CD4-positive, alpha-beta T cell treated with Interleukin-1 beta for 1 hour (primary cell): ENCODE measurements around the gene ZBTB16.

Source experiments
- DNase-seq, 2 donors: peaks; one replicate each; pipeline ENCODE4 v3.0.0-alpha.2; 2020 to 2022

The ZBTB16 gene

DNA sequence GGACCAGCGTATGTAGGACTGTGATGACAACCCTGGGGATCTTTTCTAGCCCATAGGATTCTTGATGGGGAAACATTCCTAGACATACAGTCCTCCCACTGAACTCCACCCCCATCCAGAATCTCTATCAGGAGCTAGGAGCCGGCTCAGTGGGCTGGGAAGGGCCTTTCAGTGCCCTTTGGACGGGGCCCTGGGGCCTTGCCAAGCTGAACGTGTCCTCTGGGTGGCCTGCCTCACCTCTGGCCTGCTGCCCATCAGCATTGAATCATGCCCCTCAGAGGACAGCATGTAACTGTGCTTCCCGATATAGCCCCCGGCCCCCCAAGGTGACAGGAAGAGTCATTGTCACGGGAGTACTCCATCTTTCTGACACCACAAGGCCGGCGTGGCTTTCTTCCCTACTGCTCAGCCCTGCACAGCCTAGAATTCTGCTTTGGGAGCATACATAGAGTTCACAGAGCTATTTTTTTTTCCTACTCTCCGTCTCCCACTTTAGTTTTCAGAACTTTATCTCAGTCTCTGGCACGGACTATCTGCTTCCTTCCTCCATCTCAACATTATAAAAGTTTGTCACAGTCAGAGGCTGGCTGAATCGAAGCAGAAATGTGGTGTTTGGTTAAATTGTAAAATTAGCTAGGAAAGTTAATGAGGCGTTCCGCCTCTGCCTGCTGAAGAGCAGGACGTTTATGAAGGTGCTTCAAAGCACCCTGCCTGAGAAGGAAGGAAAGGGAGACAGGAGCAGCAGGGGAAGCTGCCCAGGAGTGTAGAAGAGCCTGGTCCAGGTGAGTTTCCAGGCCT, 111.9 kb downstream of the ZBTB16 start:
- no peak for DNase-seq

DNA sequence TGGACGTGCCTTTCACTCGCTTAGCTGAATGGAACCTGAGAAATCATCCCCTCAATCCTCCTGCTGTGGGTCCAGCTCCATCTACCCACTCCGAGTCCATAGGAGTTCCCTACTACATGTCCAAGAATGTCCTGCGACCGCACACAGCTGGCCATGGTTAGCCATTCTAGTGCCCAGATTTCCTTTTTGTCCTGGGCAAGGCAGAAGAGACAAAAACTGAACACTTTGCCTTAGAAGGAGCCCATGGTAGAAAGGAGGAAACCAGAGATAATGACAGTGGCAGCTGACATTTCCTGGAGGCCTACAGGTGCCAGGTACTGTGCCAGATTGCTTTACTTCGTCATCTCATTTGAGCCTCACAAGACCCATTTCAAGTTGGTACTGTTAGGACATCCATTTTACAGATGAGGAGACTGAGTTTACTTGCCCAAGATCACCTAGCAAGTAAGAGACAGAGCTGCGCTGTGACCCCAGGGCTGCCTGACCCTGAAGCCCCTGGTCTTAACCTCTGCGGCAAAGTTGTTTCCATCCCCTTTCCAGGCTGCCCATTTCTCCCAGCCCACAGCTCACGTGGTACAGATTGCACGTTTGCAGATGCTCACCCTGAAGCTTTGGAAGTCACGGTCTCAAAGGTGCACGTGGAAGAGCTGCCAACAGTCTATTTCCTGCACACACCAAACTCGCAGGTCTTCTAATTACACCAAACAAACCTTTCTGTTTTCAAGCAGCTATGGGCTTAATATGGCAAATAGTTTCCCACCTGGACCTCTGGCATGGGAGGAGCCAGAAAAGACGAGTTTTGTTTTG, 112.7 kb downstream of the ZBTB16 start:
- no peak for DNase-seq

DNA sequence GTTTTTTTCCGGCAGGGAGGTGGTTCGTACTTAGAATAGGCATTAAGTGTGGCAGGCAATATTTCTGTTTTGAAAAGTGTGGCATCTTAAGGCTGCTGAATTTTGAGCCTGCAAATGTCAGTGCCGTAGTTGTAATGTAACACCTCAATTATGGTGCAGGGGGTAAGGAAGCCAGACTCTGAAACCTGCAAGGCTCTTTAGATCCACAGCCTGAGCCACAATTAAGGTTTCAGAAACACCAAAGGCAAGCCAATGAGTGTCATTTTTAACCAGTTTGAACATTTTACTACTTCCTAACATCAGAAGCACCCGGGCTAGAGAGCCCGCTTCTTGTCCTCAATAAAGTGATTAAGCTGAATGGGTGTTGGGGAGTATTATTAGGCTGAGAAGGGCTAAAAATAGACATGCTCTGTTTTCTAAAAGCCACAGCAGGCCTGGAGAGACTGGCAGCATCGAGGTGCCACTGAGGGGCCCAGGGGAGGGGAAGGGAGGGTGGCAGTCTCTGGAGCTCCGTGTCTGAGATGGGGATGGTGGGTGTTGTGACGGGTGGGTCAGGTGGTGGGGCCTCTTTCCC, 113.4 kb downstream of the ZBTB16 start:
- DNase-seq = no peak

DNA sequence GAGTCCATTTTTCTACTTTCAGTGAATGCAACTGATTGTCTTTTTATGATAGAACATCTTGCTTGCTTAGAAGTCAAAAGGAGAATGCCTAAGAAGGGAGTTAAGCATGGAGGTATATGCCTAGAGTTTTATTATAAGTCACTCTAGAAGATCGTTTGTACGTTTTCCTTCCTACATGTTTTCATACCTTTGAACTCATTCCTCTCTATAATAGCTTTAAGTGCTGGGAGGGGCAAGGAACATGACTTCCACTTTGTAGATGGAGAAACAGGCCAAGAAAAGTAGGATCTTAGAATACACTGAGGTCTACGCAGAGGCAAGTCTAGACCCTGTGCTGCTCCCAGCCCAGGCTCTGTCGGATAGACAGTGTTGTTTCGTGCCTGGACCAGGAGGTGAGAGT, 114.3 kb downstream of the ZBTB16 start:
- DNase-seq = no peak

DNA sequence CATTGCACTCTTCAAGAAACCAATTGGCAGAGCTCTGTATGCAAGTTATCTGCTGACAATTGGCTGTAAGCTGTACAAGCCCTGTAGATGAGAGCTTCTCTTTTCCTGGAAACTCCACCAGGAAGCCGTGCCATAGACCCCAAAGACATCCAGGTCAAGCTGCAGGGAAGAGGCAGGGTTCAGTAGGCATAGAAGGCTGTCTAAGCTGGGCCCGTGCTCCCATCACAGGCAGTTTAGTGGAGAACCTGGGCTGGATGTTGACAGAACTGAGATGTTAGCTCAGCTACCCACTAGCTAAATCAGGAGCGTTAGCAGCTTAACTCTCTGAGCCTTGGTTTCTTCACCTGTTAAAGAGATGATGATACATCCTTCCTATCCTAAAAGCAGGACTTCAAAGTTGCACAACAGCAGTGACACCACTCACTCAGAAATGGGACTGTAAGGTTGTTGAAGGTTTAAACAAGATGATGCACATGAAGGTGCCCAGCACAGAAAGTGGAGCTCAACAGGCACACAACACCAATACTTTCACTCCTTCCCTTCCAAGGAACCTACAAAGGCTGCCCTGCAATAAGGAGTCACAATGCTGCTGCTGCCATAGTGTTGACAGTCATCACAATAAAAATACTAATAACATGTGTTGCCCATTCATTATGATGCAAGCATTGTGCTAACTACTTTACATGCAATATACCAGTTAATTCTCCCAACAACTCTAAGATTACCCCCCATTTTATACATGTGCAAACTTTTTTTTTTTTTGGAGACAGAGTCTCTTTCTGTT, 115.4 kb downstream of the ZBTB16 start:
- no peak for DNase-seq

DNA sequence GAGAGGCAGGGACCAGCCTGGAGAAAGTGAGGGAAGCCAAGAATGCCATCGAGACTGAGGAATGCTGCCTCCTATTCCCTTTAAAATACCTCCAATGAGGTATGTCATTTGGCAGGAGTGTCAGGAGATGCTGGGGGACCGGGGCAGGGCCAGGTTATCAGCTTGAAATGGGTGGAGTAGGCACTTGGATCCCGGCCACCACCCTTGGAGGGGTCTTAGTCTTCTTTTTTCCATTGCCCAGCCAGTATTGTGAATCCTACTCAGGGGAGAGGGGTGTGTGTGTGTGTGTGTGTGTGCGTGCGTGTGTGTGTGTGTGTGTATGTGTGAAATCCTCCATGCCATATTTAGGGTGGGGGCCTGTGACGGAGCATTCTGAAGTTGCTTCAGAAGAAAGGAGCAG, 116.2 kb downstream of the ZBTB16 start:
- DNase-seq = no peak

DNA sequence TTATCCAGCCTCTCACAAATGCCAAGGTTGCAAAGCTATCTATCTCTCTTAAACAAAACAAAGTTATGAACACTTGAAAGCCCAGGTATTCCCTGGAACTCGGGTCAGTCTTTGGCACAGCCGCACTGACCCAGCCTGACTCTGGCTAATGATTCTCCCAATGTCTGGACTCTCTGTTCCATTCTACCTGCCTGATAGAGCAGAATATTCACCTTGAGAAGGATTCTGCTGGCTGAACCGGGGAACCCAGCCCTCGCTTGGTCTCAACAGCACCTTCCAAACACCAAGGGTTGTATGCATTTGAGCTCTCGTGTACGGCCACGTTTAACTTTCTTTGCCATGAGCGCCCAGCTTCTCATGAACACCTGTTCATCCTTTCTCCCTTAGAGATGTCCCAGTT, 116.8 kb downstream of the ZBTB16 start:
- no peak for DNase-seq

DNA sequence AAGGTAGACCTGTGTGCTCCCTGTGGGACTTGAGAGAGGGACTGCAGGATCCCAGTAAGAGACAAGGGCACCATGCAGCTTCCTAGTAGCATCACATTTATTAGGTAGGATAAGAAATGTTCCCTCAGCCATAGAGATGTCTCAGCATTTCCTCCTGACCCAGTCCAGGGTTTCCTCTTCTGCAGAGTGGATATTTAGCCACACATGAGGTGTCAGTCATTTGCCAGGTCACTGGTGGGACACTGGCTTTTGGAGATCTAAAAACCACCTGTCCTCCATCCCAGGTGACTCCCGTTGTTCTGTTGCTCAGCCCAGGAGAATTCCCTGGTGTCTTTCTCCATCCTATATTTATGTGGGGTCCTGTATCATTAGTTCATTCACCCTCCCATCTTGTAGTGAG, 119.1 kb downstream of the ZBTB16 start:
- DNase-seq = no peak

DNA sequence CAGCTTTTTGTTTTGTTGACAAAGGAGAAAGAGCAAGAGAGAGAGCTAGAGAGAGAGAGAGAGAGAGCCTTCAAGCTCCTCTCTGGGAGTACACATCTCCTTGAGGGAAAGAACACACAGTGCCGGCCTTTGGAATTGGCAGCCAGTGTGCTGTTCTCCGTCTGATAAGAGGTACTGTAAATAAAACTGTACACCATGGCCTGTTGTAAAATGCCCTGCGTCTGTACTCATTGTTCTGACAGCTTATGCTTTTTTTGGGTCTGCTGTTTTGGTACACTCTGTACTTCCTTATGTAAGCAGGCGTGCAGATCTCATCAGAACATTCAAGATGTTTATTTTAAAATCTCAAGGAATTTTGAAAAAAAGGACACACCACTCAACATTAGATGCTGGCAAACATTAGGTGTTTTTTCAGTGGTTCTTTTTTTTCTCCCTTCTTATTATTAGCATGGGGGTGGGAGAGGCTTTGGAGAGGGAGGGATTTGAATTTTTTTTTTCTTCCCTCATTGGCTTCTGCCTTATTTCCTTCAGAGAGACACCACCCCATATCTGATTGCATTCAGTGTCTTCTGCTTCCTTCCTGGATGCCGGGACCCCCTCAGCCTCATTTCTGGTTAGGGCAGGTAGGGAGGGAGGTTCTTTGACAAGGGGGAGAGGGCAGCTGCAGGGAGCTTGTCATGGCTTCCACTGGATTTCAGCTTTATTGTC, 119.9 kb downstream of the ZBTB16 start:
- no peak for DNase-seq

DNA sequence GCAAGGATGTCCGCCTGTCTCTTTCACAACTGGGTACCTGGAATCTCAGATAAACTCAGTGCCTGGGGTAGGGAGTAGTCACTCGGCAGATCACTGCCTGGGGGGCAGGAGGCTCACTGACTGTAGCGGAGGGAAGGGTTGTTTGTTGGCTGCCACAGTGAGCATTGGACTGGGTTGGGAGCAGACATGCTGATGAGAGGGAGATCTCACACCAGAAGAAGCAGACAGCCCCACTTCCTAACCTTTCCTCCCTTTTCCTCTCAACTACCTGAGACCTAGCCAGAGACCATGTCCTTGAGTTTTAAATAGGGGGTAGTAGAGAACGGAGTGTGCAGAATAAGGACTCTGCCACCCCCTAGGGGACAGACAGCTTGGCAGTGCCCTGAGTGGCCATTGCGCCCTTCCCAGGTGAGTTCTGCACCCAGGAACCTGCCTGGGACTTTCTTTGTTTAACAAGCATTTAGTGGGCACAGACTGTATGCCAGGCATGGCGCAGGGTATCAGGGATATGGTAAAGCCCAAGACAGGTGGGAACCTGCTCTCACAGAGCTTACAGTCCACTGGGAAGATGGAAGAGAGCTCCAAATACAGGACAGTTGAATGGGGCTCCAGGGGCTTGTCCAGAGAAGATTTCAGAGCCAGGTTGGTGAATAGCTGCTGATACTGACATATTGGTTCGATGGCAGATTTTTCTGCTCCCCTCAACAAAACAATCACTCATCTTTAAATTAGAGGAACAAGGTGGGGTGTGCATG, 121.0 kb downstream of the ZBTB16 start:
- DNase-seq = peak in 1 of 2 donors; percentile 27

DNA sequence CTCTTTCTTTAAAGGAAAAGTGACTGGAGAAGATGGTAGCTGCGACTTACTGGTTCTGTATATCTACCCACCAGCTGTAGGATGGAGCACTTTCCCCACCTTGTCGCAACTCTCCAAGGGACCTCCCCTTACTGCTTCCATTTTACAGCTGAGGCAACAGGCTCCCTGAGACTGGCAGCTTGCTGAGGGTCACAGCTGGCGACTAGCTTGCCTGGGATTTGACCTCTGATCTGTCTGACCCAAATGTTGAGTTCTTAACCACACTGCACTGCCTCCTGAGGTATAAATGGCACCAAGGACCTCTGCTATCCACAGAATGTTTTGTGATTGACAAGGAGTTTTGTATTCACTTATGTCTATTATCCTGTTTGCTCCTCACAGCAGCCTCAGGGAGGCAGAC, 121.7 kb downstream of the ZBTB16 start:
- DNase-seq = no peak

DNA sequence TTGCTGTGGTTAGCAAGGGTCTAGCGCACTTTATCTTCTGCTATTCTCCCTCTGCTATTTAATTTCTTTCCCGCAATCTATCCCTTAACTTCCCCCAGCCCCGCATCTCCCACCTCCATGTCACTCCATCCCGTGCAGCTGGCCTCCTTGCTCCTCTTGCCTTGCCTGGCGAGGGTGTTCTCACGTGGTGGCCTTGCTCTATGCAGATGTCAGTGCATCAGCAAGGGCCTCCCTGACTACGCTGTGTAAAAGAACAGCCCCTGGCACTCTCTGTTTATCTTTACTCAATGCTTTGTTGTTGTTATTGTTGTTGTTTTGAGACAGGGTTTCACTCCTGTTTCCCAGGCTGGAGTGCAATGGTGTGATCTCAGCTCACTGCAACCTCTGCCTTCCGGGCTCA, 122.2 kb downstream of the ZBTB16 start:
- DNase-seq = no peak

DNA sequence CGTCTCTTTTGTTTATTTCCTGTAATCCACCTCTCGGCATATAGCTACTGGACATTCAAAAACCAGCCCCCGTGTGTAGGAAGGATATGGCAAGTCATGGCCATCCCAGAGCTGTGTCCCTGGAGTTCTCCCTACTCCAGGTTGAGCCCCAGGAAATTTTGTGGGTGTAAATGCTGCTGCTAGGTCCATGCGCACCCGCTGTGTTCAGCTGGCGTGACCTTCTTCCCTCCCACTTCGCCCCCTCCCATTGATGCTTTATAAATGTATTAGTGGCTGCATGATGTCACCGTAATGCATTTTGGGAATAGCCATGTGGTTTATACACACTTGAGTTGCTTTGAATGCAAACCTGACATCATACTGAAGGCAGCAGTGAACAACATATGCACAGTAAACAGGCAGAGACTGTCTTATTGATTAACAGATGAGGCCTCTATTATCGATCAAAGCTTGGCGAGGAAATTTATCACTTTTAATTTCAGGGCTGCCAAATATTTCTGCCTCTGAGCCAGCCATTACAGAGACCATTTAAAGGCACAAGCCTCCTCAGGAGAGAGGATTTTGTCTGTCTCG, 123.0 kb downstream of the ZBTB16 start:
- DNase-seq = no peak

DNA sequence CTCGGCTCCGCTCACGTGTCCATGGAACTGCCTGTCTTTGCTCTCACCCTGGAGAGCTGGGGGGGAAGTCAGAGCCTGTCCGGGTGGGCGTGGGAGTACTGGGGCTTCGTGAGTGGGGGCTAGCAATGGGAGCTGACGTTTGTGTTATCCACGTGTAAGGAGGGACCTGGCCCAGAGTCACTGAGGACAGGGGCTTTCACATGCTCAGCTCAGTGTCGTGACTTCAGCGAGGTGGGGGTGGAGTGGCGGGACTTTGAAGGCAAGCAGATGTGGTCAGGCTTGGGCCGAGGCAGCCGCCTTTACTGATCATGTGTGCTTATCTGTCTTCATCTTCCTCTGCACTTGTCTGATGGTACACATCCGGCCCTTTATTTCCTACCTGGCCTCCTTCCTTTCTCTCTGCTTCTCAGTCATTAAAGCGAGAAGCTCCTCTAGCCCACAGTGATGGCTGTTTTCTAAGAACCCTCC, 123.6 kb downstream of the ZBTB16 start:
- DNase-seq = peak; percentile 74 to 77

DNA sequence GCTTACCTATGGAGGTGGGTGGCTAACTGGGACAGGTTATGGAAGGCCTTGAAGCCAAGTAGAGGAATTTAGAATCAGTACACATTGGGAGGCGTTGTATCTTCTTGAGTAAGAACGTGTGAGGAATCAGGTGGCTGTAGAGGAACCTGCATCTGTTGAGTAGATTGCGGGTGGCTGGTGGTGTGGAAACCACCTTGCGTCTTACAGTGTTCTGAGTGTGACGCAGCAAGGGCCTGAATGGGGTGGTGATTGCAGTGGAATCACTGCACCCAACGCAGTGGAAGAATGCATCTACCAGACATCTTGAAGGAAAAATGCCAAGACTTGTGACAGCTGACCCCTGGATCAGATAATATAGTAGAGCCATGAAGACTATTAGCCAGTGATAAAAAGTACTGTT, 125.9 kb downstream of the ZBTB16 start:
- peak in 1 of 2 donors; percentile 69 for DNase-seq

DNA sequence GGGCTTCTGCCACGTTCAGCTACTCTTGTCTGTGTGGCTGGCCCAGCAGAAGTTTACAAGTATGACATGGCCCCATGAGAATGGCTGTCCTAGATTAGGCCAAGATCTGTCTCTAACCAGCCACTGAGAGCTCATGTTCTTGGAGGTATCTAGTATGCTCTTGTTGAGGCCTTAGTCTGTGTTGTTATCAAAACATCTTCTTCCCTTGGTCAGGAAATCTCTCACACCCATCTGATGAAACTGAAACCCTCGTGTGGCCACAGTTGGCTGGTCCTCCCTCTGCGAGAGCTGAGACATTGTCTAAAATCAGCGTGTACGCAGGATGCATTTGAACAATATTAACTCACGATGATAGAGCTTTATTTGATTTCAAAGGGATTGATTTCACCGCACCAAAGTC, 127.7 kb downstream of the ZBTB16 start:
- peak in 1 of 2 donors; percentile 53 for DNase-seq

DNA sequence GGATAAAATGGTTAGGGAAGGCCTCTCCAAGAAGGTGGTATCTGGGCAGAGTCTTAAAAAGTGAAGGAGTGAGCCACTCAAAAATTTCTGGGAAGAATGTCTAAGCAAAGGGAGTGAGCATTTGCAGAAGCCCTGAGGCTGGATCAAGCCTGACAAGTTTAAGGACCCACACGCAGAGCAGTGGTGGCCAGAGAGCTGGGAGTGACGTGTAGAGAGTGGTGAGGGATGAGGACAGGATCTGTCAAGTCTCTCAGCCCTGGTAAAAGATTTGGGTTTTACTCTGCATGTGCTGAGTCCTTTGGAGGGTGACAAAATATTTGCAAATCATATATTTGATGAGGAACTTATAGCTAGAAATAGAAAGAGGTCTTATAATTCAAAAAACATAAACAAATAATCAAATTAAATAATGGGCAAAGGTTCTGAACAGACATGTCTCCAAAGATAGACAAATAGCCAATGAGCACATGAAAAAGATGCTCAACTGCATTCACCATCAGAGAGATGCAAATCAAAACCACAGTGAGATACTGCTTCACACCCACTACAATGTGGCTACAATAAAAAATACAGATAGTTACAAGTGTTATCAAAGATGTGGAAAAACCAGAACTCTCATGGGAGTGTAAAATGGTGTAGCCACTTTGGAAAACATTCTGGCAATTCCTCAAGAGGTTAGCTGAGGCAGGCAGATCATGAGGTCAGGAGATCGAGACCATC, 129.5 kb downstream of the ZBTB16 start:
- DNase-seq = no peak

DNA sequence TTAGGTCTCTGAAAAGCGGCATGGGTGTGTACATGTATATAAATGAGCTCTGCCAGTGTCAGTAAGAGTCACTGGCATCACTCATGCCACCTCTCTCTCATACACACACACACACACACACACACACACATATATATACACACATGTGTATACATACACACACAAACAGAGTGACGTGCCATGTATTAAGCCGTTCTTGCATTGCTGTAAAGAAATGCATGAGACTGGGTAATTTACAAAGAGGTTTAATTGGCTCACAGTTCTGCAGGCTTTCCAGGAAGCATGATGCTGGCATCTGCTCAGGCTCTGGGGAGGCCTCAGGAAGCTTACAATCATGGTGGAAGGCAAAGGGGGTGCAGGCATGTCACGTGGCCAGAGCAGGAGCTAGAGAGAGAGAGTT, 131.1 kb downstream of the ZBTB16 start:
- DNase-seq = no peak

DNA sequence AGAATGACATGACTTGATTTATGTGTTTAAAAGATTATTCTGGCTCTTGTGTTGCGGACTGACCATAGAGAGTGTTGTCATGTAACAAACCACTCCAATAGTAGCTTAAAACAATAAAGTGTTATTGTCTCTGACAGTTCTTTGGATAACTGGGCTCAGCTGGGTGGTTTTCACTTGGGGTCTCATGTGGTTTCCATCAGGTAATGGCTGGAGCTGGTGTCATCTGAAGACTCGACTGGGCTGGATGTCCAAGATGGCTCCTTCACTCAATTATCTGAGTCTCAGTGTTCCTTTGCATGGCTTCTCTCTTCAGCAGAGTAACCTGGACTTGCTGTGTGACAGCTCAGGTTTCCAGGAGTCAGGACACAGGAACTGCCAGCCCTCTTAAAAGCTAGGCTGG, 132.4 kb downstream of the ZBTB16 start:
- DNase-seq = no peak

DNA sequence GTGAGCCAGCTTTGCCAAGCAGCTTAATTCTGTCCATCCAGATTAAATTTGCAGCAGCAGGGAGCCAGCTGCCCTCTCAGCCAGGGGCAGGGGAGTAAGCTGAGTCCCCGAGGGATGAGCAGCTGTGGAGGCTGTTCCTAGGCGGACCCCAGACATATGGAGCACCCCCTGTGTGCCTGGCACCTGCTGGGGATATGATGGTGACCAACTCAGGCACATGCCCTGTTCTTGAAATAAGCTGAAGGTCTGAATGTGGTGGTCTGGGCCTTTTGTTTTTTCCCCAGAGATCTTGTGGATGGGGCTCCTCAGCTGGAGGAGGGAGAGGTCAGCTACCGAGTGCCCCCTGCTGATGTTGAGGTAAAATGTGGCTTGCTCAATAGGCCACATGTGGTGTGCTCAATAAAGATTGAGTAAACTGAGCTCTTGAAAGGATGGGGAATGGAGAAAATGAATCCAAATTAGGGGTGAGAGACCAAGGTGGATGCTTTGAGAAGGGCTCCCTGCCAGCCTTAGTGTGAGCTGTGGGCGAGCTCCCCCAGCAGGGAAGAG, 133.4 kb downstream of the ZBTB16 start:
- no peak for DNase-seq
